HS-5 (cell line): Measurements from ENCODE around the gene RGS3.

ENCODE experiments used
- DNase-seq: peaks from one replicate; pipeline ENCODE4 v3.0.0-alpha.2; 2012; ENCODE audit warnings: low read depth

The RGS3 gene

DNA sequence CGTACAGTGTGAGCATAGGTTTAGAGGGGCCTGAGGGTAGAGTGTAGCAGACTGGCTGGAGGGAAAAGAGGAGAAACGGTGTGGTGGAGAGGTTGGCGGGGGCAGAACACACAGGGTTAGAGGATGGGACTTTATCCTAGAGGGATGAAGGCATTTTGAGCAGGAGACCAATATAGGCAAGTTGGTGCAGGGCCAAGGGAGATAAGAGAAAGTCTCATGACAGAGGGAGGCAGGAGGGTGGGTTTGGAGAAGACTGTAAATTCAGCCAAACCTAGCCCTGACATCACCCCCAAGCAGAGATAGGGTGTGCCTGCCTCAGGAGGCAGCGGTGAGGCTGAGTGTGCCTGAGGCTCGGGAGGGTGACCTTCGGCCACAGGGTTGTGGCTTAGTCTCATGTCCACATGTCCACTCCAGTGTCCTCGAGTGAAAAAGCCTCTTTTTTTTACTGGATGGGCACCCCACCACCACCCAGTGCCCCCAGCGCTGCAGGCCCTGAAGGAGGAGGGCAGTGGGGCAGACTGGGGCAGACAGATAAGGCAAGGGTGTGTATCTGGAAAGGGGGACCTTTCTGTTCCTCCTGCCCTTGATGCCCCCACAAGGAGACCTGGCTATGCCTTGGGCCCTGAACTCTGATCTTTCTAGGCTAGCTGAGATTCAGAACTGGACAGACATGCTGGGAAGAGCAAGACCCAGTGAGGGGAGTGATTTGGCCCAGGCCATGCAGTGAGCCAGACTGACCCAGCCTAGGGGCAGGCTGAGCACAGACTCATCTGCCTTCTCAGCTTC, 108.7 kb downstream of the RGS3 start:
- no peak for DNase-seq

DNA sequence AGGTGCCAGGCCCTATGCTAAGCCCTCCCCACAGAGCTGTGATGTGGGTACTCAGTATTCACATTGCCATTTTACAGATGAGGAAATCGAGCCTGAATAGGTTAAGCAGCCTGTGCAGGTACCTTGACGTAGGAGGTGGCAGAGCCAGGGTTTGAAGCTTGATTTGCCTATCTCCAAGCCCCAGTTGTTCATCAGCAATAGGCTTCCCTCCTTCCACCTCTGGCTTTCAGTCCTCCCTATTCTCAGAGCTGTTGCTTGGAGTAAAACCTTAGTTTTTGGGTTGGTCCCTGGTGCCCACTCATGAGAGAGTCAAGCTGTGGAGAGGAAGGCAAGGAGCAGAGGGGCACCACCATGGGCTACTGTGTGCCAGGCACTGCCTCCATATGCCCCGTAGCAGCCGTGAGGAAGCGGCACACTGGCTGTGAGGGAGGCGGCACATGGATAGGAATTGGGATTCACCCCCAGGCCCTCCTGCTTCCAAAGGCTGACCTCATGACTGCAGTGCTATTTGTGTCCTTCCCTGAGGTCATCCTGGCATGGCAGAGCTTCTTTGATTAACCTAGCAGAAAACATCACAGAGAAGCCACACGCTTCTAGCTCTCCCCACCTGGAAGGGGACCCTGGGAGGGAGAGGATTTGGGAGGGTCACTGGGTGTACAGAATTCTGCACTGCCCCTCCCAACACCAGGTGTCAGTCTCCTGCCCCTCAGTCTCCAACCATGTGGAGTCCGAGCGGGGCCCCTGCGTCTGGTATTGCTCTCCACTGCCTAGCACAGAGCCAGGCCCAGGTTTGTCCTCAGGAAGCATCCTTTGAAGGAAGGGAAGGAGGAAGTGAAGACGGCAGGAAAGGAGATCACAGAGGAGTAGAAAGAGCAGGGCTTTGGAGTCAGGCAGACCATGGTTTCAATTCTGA, 109.8 kb downstream of the RGS3 start:
- no peak for DNase-seq

DNA sequence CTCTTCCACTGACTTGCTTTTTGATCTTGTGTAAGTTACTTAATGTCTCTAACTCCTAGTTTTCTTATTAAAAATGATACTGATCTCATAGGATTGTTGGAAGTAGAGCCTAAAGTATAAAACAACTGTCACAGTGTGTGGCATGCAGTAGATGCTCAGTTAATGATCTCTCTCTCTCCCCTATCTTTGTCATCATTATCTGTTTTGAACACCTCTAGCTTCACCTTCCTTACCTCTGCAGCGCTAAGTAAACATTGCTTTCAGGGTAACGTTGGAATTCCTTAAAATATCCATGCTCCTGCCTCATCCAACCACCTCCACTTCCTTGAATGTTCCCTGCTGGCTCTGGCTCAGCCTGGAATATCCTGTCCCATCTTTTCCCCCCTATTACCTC, 110.4 kb downstream of the RGS3 start:
- no peak for DNase-seq

DNA sequence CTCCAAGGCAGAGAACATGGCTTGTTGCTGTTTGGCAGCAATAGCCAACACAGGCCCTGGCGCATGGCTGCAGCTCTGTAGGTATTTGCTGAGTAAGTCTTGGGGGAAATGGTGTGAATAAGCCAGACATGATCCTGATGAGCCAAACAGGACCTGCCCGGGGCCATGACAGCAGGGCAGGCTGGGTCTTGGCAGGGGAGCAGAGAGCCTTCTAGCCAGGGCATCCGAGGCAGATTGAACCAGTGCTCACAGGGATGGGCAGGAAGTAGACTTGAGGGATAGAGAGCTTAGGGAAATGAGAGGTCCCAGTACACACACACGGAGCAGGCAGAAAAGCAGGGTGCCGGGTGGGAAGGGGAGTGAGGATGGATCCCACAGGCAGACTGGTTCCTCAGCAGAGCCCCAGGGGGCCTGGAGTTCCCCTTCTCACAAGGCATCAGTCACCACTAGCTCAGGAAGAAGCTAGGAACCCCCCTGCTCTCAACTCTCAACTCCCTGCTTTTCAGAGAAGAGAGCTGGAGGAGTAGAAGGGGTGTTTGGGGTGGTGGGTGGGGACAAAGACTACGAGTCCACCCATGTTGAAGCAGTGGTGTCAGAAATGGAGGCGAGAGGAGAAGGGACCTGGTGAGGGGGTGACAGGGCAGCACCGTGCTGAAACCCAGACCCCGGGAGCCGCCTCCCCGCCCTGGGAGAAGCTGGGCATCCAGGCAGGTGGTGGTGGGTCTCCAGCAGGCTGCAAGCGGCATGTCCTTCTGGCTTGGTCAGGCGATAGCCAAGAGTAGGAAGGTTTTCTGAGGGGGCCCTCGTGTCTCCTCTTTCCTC, 111.1 kb downstream of the RGS3 start:
- DNase-seq, result no peak

- no peak for DNase-seq
Observed at GRCh38 chr9:113577525-113578261, 114.2 kb downstream of the RGS3 start.

DNA sequence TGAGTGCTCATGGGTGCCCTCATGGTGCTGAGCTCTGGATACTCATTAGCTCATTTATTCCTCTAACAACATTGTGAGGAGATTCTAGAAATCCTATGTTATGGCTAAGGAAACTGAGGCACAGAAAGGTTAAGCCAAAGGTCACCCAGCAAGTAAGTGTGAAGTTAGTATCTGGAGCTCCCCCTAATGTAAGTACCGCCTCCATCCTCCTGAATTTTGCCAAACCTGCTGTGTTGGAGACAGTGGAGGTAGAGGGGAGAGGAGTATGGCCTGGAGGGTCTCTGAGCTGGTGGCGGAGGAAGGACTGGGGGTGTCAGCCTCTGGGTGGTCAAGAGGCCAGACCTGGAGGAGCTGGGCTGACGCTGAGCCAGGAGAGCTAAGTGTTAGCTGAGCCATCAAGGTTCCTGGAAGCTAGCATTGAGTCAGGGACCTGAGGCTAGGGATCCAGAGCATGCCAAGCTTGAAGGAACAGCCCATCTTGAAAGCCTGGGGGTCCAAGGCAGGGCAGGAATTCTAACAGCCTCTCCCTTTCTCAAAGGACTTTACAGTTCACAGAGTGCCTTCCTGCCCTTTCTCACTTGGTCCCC, 114.8 kb downstream of the RGS3 start:
- no peak for DNase-seq

DNA sequence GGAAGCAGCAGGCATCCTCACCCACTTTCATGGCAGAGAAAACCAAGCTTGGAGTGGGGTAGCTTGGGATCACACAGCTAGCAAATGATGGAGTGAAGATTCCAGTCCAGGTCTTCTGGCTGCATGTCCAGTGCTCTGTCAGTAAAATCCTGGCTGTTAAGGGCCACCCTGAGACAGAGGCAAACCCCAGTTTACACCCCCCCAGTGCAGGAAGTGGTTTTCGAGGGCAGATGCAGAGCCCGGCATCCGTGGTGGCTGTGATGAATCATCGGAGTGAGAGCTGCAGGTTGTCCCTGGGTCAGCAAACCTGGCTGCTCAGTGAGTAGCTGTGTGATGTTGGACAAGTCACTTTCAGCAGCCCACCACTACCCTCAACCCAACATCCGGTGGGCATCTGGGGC, 115.4 kb downstream of the RGS3 start:
- peak; percentile 91 for DNase-seq

DNA sequence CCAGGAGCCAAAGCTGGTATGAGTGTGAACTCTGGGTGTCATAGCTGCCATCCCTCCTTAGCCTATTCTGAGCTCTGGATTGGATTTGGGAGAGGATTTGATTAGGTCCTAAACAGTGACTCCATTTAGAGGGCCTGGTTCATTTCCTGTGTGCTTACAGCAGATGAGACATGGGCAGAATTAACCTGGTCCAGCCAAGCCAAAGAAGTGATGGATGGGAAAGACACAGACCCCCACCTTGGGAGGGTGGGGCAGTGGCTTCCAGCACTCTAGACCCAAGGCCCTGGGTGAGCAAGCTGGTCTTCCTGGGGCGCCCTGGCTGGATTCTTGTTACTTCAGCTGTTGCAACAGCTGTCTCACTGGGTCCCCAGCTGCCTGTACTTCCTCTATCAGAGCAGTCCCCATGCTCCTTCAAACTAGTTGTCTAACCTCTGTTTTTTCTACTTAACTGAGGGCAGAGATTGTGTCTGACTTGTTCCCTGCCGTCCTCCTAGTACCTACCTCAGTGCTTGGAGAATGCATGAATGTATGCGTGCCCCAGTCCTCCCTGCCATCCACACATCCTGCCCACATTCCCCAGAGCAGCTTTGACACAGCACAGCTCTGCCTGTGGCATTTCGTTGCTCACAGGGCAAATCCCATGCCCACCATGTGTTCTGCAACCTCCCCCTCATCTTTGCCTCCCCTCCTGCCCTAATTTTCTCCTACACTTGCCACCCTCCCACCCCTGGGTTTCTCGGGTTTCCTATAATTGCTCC, 115.9 kb downstream of the RGS3 start:
- DNase-seq, result peak; percentile 58

DNA sequence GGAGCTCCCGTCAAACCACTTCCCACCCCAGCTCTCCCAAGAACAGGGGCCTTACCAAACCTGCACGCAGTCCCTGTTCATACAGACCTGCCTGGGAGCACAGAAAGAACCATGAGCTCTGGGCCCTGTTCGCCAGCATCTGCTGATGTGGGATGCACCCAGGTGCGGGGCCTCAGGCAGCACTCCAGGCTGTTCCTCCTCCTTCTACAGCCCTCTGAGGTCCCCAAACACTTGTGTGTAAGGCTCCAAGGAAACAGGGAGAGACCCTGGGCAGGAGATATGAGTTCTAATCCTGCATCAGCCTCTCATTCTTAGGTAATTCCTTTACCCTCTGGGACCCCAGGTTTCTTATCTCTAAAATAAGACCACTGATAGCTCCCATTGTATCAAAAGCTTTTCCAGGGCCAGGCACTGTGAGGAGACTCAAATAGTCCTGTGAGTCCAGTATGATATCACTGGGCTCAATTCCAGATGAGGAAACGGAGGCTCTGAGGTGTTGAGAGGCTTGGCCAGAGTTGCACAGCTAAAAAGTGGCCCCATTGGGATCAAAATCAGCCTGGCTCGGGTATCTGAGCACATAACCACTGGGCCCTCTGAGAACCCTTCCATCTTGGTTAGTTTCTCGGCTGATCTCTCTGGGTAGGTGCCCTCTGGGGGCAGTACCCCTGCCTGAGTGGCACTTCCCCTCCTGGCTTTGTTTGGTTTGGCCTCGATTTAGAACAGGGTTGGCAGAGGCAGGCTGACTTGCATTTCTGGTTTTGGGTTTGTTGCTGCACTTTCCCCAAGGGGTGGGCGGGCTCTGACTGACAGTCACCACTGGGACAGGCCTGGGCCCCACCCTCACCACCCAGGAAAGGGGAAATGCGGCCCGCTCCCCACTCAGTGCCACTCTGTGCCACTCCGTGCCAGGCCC, 116.8 kb downstream of the RGS3 start:
- DNase-seq, result no peak

GRCh38 chr9:113580954-113581311, 117.4 kb downstream of the RGS3 start:
- DNase-seq, result no peak

DNA sequence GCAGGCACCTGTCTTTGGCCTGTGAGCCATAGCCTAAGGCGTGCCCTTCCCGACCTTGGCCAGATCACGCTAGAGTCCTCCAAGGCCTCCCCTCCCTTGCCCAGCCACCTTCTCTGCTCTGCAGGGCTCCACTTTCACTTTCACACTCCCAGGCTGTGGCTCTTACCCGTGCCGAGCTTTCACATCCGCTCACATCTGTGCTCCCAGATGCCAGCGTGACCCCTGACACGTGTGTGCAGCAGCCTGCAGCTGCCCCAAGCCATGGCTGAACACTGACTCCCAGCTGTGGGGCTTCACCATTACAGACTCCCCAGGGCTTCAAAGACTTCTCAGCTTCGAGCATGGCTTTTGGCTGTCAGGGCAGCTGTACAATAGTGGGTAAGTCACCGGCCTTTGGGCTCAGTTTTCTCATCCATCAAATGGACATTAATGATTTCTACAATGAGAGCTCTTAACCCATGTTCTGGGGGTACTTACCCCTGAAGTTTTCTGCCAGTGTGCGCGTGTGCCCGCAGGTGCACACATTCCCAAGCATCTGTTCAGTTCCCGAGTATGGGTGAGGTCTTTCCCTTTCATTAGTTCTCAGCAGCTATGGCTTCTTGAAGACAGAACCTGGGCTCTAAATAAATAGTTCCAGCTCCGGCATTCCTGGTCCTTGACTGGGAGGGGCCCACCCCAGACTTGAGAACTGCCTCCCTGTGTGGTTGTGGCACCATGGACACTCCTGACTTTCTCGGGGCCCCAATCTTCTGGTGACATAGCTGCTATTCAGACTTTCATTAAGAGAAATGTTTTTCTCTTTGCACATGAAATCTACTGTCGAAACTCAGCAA, 118.6 kb downstream of the RGS3 start:
- DNase-seq, result no peak

- DNase-seq, result no peak
Observed at GRCh38 chr9:113582698-113583200, 119.2 kb downstream of the RGS3 start.

GRCh38 chr9:113583511-113584427, 120.2 kb downstream of the RGS3 start:
- no peak for DNase-seq

DNA sequence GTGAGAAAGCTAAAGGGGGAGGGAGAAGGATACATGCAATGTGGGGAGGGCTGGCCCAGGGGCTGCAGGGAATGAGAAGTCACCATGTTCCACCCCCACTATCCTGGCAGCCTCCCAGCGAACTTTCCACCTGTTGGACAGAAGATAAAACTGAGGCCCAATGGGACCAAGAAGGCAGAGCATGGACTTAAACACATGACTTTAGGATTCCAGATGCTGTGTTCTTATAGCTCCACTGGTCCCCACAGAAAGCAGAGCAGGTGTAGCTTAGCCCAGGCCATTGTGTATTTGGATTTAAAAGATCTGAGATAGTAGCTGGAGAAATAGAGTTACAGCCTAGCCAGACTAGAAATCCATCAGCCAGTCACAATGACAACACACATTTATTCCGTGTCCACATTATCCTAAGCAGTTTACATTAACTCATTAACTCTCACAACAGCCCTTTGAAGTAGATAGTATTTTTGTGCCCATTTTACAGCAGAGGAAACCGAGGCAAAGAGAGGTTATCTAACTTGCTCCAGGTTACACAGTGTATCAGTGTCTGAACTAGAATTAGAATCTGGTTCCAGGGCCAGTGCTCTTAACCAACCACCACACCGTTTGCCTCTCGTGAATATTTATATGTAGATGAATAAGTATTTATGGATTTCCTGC, 121.0 kb downstream of the RGS3 start:
- no peak for DNase-seq

DNA sequence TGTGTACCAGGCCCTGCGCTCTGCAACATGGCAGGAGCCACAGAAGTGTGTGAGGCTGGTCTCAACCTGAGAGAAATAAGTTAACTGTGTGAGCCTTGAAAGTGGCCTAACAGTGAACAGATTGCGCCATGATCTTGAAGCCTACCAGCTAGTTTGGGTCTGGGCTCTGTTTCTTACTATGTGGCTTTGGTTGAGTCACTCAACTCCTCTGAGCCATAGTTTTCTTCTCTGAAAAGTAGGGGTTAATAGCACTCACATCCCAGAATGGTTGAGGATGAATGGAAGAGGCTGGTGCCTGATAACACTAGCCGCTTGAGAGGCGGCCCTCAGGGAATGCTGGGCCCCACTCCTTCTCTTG, 121.5 kb downstream of the RGS3 start:
- no peak for DNase-seq

DNA sequence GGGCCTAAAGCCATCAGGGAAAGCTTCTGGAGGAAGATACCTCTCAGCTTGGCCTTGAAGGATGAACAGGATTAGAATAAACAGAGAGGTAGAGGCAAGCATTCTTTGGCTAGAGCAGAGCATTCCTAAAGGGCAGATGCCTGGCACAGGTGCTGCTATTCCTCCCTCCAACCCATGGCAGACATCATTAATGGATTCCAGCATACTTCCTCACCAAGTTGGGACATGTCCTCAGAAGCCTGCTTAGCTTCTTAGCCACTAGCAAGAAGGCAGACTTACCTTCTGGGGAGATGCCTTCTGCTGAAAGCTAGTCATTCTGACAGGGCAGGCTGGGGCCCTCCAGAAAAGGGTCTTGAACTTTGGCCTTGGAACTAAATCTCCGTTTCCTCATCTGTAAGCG, 122.0 kb downstream of the RGS3 start:
- DNase-seq, result no peak

DNA sequence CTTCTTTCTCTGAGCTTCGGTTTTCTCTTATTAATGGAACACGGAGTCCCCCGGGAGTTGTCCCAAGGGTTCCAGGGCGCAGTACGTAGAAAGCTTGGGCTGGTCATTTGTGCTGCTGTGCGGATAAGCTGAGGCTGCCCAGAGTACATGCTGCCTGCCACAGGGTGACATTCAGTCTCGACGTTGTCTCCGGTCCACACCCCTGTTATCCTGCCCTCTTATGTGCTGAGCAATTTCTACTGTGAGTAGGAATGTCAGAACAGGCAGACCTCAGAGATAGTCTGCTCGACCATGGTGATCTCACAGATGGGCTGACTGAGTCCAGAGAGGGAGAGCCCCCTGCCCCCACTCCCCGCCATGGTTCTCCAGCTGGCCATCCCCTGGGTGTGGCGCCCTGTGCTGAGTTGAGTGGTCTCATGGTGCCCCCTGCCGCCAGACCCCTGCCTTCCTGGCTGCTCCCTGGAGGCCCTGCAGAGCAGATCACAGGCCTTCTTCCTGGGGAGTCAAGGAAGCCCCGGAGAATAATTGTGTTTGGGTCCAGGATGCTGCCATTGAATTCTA, 124.0 kb downstream of the RGS3 start:
- DNase-seq, result no peak
